Measurements from ENCODE around the gene CDKN2B-AS1.
A peak's percentile ranks its signal among the peaks of the same experiment; 100 is the strongest.

CDKN2B-AS1 gene

GRCh38 chr9:21995006-21995665 lies 545 bp downstream of the CDKN2B-AS1 start:
- no peak overlapping the region for H3K4ac ChIP-seq (ENCODE audit: low read depth, low read length)
- H3K18ac ChIP-seq (ENCODE audit: low read length): no peak overlapping the region
- H2AK5ac ChIP-seq (ENCODE audit: low read length): no peak overlapping the region
- H3K79me2 ChIP-seq (ENCODE audit: control insufficient read depth, insufficient read depth, low read length, poor library complexity): peaks cover 6% of the 10 kb centered on the region
- H3K9ac ChIP-seq (ENCODE audit: low read length): peak overlapping the region; percentile 14
- no peak overlapping the region for H3K27ac ChIP-seq (ENCODE audit: low read depth, low read length)
- H3K27me3 ChIP-seq (ENCODE audit: insufficient read depth, low read length): peaks cover 15% of the 10 kb centered on the region
- no peaks in the 10 kb centered on the region for H3K36me3 ChIP-seq (ENCODE audit: control insufficient read depth in 1 of 2, insufficient read depth in 2 of 2, low read length in 2 of 2)
- WGBS (ENCODE audit: extremely low coverage, insufficient coverage, insufficient read length): no CpG with 5 or more reads among the region's 56 CpGs
- peak overlapping the region; percentile 84 for H3K4me2 ChIP-seq (ENCODE audit: low read length)
- no peak overlapping the region for H2BK12ac ChIP-seq (ENCODE audit: low read length)
- no peak overlapping the region for H2BK5ac ChIP-seq (ENCODE audit: low read depth, low read length, poor library complexity)
- H3K4me1 ChIP-seq (ENCODE audit: control insufficient read depth in 1 of 2, insufficient read depth in 2 of 2, low read length in 2 of 2): peaks cover 7 to 10% of the 10 kb centered on the region in 2 experiments
- H4K12ac ChIP-seq (ENCODE audit: low read depth, low read length): no peak overlapping the region
- H3K9me3 ChIP-seq (ENCODE audit: insufficient read depth, low read depth, low read length): peaks cover 2% of the 10 kb centered on the region
- H3K23ac ChIP-seq (ENCODE audit: low read length): no peak overlapping the region
- H3K14ac ChIP-seq (ENCODE audit: low read length): no peak overlapping the region
- H4K8ac ChIP-seq (ENCODE audit: low read depth, low read length): peak overlapping the region; percentile 5
- peak; percentile 57 to 72 for DNase-seq
- no peak overlapping the region for H4K91ac ChIP-seq (ENCODE audit: low read depth, low read length)
- H3K79me1 ChIP-seq (ENCODE audit: low read length): peaks cover 5% of the 10 kb centered on the region
- H3K4me3 ChIP-seq (ENCODE audit: low read depth, low read length): peak overlapping the region; percentile 75
- peak overlapping the region; percentile 62 for H2AFZ ChIP-seq (ENCODE audit: insufficient read depth, low read length, poor library complexity)
- H2BK120ac ChIP-seq (ENCODE audit: insufficient read depth, low read length, poor library complexity): no peak overlapping the region

DNA sequence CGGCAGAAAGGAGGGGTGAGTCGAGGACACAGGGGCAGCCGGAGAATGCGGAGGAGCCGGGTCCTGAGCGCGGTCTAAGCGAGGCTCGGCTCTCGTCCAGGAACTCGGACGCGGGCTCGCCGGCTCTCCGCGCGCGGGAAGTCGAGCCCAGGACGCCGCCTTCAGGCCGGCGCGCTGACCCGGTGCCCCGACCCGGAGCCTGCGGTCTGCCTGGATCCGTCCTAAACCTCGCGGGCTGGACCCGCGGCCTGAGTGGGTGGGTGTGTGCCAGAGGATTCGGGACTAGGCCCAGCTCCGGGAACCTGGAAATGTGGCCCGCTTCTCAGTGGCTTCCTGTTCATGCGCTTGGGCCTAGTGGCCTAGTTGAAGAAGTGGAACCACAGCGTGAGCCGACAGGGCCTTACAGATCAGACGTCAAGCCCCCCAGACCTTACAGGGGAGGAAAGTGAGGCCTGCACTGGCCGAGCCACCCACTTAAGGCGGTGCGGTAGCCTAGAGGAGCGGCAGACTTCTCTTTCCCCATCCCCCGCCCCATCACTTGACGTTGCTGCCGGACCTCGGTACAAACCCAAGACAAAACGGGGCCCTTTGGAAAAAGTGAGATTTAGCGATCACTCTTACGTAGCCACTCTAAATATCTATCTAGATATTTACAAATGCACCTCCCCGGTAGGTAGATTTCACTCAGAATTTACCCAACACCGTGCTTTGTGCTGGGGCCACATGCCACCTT lies 1.2 kb downstream of the CDKN2B-AS1 start:
- H2BK120ac ChIP-seq (ENCODE audit: insufficient read depth, low read length, poor library complexity): no peak overlapping the region
- peaks cover 5% of the 10 kb centered on the region for H3K79me1 ChIP-seq (ENCODE audit: low read length)
- H3K9ac ChIP-seq (ENCODE audit: low read length): peak overlapping the region; percentile 49
- WGBS (ENCODE audit: extremely low coverage, insufficient coverage, insufficient read length): no CpG with 5 or more reads among the region's 54 CpGs
- peak overlapping the region; percentile 40 for H3K14ac ChIP-seq (ENCODE audit: low read length)
- peak overlapping the region; percentile 8 for H2BK12ac ChIP-seq (ENCODE audit: low read length)
- peak; percentile 61 to 81 for DNase-seq
- peaks cover 15% of the 10 kb centered on the region for H3K27me3 ChIP-seq (ENCODE audit: insufficient read depth, low read length)
- H3K23ac ChIP-seq (ENCODE audit: low read length): peak overlapping the region; percentile 62
- H3K4me2 ChIP-seq (ENCODE audit: low read length): peak overlapping the region; percentile 84
- H2BK5ac ChIP-seq (ENCODE audit: low read depth, low read length, poor library complexity): no peak overlapping the region
- peak overlapping the region; percentile 1 for H4K91ac ChIP-seq (ENCODE audit: low read depth, low read length)
- peak overlapping the region; percentile 39 for H4K8ac ChIP-seq (ENCODE audit: low read depth, low read length)
- peak overlapping the region; percentile 31 for H2AFZ ChIP-seq (ENCODE audit: insufficient read depth, low read length, poor library complexity)
- H3K79me2 ChIP-seq (ENCODE audit: control insufficient read depth, insufficient read depth, low read length, poor library complexity): peaks cover 6% of the 10 kb centered on the region
- no peak overlapping the region for H3K4ac ChIP-seq (ENCODE audit: low read depth, low read length)
- peaks cover 2% of the 10 kb centered on the region for H3K9me3 ChIP-seq (ENCODE audit: insufficient read depth, low read depth, low read length)
- no peak overlapping the region for H4K12ac ChIP-seq (ENCODE audit: low read depth, low read length)
- no peaks in the 10 kb centered on the region for H3K36me3 ChIP-seq (ENCODE audit: control insufficient read depth in 1 of 2, insufficient read depth in 2 of 2, low read length in 2 of 2)
- H3K4me1 ChIP-seq (ENCODE audit: control insufficient read depth in 1 of 2, insufficient read depth in 2 of 2, low read length in 2 of 2): peaks cover 6 to 10% of the 10 kb centered on the region in 2 experiments
- H3K4me3 ChIP-seq (ENCODE audit: low read depth, low read length): peak overlapping the region; percentile 75
- no peak overlapping the region for H3K18ac ChIP-seq (ENCODE audit: low read length)
- H2AK5ac ChIP-seq (ENCODE audit: low read length): no peak overlapping the region
- H3K27ac ChIP-seq (ENCODE audit: low read depth, low read length): no peak overlapping the region

- Histone ChIP-seq H3K27me3 (ENCODE audit: insufficient read depth, low read length) (peaks cover 15% of the 10 kb centered on the region), H4K8ac (ENCODE audit: low read depth, low read length) (no peak overlapping the region), H2AFZ (ENCODE audit: insufficient read depth, low read length, poor library complexity) (no peak overlapping the region), H3K4me3 (ENCODE audit: low read depth, low read length) (no peak overlapping the region), H3K79me2 (ENCODE audit: control insufficient read depth, insufficient read depth, low read length, poor library complexity) (peaks cover 6% of the 10 kb centered on the region), H3K23ac (ENCODE audit: low read length) (no peak overlapping the region), H3K4ac (ENCODE audit: low read depth, low read length) (no peak overlapping the region), H3K4me2 (ENCODE audit: low read length) (no peak overlapping the region), H3K9me3 (ENCODE audit: insufficient read depth, low read depth, low read length) (peaks cover 2% of the 10 kb centered on the region), H2BK5ac (ENCODE audit: low read depth, low read length, poor library complexity) (no peak overlapping the region), H4K12ac (ENCODE audit: low read depth, low read length) (no peak overlapping the region), H3K14ac (ENCODE audit: low read length) (no peak overlapping the region), H2BK12ac (ENCODE audit: low read length) (no peak overlapping the region), H3K9ac (ENCODE audit: low read length) (no peak overlapping the region), H3K36me3 (ENCODE audit: control insufficient read depth in 1 of 2, insufficient read depth in 2 of 2, low read length in 2 of 2) (no peaks in the 10 kb centered on the region), H2AK5ac (ENCODE audit: low read length) (no peak overlapping the region), H3K4me1 (ENCODE audit: control insufficient read depth in 1 of 2, insufficient read depth in 2 of 2, low read length in 2 of 2) (peaks cover 6 to 10% of the 10 kb centered on the region in 2 experiments), H4K91ac (ENCODE audit: low read depth, low read length) (no peak overlapping the region), H3K18ac (ENCODE audit: low read length) (no peak overlapping the region), H3K27ac (ENCODE audit: low read depth, low read length) (no peak overlapping the region), H3K79me1 (ENCODE audit: low read length) (peaks cover 5% of the 10 kb centered on the region), H2BK120ac (ENCODE audit: insufficient read depth, low read length, poor library complexity) (no peak overlapping the region)
- no peak for DNase-seq
- no CpG with 5 or more reads among the region's 9 CpGs for WGBS (ENCODE audit: extremely low coverage, insufficient coverage, insufficient read length)
Observed at GRCh38 chr9:21996438-21996837, 1.8 kb downstream of the CDKN2B-AS1 start.

- WGBS (ENCODE audit: extremely low coverage, insufficient coverage, insufficient read length): no CpG with 5 or more reads among the region's 5 CpGs
- no peaks in the 10 kb centered on the region for H3K36me3 ChIP-seq (ENCODE audit: control insufficient read depth in 1 of 2, insufficient read depth in 2 of 2, low read length in 2 of 2)
- H3K14ac ChIP-seq (ENCODE audit: low read length): no peak overlapping the region
Observed at GRCh38 chr9:21996858-21997257, 2.3 kb downstream of the CDKN2B-AS1 start.

More at GRCh38 chr9:21996858-21997257, 2.3 kb downstream of the CDKN2B-AS1 start:
- H3K4ac ChIP-seq (ENCODE audit: low read depth, low read length): no peak overlapping the region
- H3K4me2 ChIP-seq (ENCODE audit: low read length): no peak overlapping the region
- H3K9ac ChIP-seq (ENCODE audit: low read length): no peak overlapping the region
- peaks cover 5% of the 10 kb centered on the region for H3K79me1 ChIP-seq (ENCODE audit: low read length)
- no peak overlapping the region for H2BK5ac ChIP-seq (ENCODE audit: low read depth, low read length, poor library complexity)
- peaks cover 6 to 10% of the 10 kb centered on the region in 2 experiments for H3K4me1 ChIP-seq (ENCODE audit: control insufficient read depth in 1 of 2, insufficient read depth in 2 of 2, low read length in 2 of 2)
- no peak overlapping the region for H4K8ac ChIP-seq (ENCODE audit: low read depth, low read length)
- no peak overlapping the region for H3K4me3 ChIP-seq (ENCODE audit: low read depth, low read length)
- H2BK120ac ChIP-seq (ENCODE audit: insufficient read depth, low read length, poor library complexity): no peak overlapping the region
- no peak overlapping the region for H2AFZ ChIP-seq (ENCODE audit: insufficient read depth, low read length, poor library complexity)
- no peak overlapping the region for H3K27ac ChIP-seq (ENCODE audit: low read depth, low read length)
- H3K18ac ChIP-seq (ENCODE audit: low read length): no peak overlapping the region
- H3K27me3 ChIP-seq (ENCODE audit: insufficient read depth, low read length): peaks cover 15% of the 10 kb centered on the region
- no peak for DNase-seq
- no peak overlapping the region for H3K23ac ChIP-seq (ENCODE audit: low read length)
- no peak overlapping the region for H2BK12ac ChIP-seq (ENCODE audit: low read length)
- no peak overlapping the region for H4K91ac ChIP-seq (ENCODE audit: low read depth, low read length)
- peaks cover 6% of the 10 kb centered on the region for H3K79me2 ChIP-seq (ENCODE audit: control insufficient read depth, insufficient read depth, low read length, poor library complexity)
- H2AK5ac ChIP-seq (ENCODE audit: low read length): no peak overlapping the region
- H3K9me3 ChIP-seq (ENCODE audit: insufficient read depth, low read depth, low read length): peaks cover 2% of the 10 kb centered on the region
- H4K12ac ChIP-seq (ENCODE audit: low read depth, low read length): no peak overlapping the region

Measured in trophoblast cell (in vitro differentiated cells and primary cell).